ENCODE measurements around the gene ZRANB1. TPM values are rescaled to one million over a fixed set of nuclear protein-coding genes. Genes with fewer than 3 reads are reported as not detected.

The ZRANB1 gene
- total RNA-seq, 2 donors from 2014 or later: 26.0 to 26.9 TPM

- Histone ChIP-seq H3K27ac (ENCODE audit: low read depth, low read length) (no peak overlapping the region), H3K9ac (ENCODE audit: extremely low read depth, low read length, poor library complexity, severe bottlenecking) (no peak overlapping the region), H3K4me3 (ENCODE audit: low read length) (no peak overlapping the region), H3K9me3 (ENCODE audit: control insufficient read depth, low read length) (no peaks in the 10 kb centered on the region), H3K27me3 (ENCODE audit: control insufficient read depth, insufficient read depth, low read length, poor library complexity, severe bottlenecking) (no peaks in the 10 kb centered on the region), H3K4me1 (ENCODE audit: control insufficient read depth, insufficient read depth, low read length) (no peaks in the 10 kb centered on the region), H3K36me3 (ENCODE audit: control insufficient read depth, insufficient read depth, low read length) (peaks cover 80% of the 10 kb centered on the region)
- H3K36me3 Mint-ChIP-seq (ENCODE audit: low read depth): peaks cover 59% of the 10 kb centered on the region
- WGBS, 2 experiments (ENCODE audit: insufficient coverage in 1 of 2, insufficient read length in 1 of 2): 83 to 95% methylated on average over 1 to 2 of the region's 2 CpGs
- TF ChIP-seq CTCF (conservative IDR thresholded peaks at IDR 0.05): no peak
- H3K27ac Mint-ChIP-seq: no peak overlapping the region
- no peak for DNase-seq
- no peak overlapping the region for H3K4me3 Mint-ChIP-seq
- H3K27me3 Mint-ChIP-seq (ENCODE audit: insufficient read depth): no peaks in the 10 kb centered on the region
- no peaks in the 10 kb centered on the region for H3K9me3 Mint-ChIP-seq
- peaks cover 4% of the 10 kb centered on the region for H3K4me1 Mint-ChIP-seq
Observed at GRCh38 chr10:124971276-124971675, 29.4 kb downstream of the ZRANB1 start.

GRCh38 chr10:124972637-124973036 is 30.7 kb downstream of the ZRANB1 start:
- Histone ChIP-seq H3K9me3 (ENCODE audit: control insufficient read depth, low read length) (no peaks in the 10 kb centered on the region), H3K4me1 (ENCODE audit: control insufficient read depth, insufficient read depth, low read length) (no peaks in the 10 kb centered on the region), H3K9ac (ENCODE audit: extremely low read depth, low read length, poor library complexity, severe bottlenecking) (no peak overlapping the region), H3K27me3 (ENCODE audit: control insufficient read depth, insufficient read depth, low read length, poor library complexity, severe bottlenecking) (no peaks in the 10 kb centered on the region), H3K36me3 (ENCODE audit: control insufficient read depth, insufficient read depth, low read length) (peaks cover 68% of the 10 kb centered on the region), H3K4me3 (ENCODE audit: low read length) (no peak overlapping the region), H3K27ac (ENCODE audit: low read depth, low read length) (no peak overlapping the region)
- Mint-ChIP-seq H3K9me3 (no peaks in the 10 kb centered on the region), H3K4me1 (no peaks in the 10 kb centered on the region), H3K36me3 (ENCODE audit: low read depth) (peaks cover 50% of the 10 kb centered on the region), H3K4me3 (no peak overlapping the region), H3K27me3 (ENCODE audit: insufficient read depth) (no peaks in the 10 kb centered on the region), H3K27ac (no peak overlapping the region)
- no peak for TF ChIP-seq CTCF (conservative IDR thresholded peaks at IDR 0.05)
- WGBS, 2 experiments (ENCODE audit: insufficient coverage in 1 of 2, insufficient read length in 1 of 2): 93 to 96% methylated on average over 4 to 7 of the region's 7 CpGs
- DNase-seq: no peak

GRCh38 chr10:124974131-124974530 is 32.2 kb downstream of the ZRANB1 start:
- Mint-ChIP-seq H3K4me1 (no peaks in the 10 kb centered on the region), H3K9me3 (no peaks in the 10 kb centered on the region), H3K36me3 (ENCODE audit: low read depth) (peaks cover 40% of the 10 kb centered on the region), H3K4me3 (no peak overlapping the region), H3K27me3 (ENCODE audit: insufficient read depth) (no peaks in the 10 kb centered on the region), H3K27ac (no peak overlapping the region)
- H3K4me1 ChIP-seq (ENCODE audit: control insufficient read depth, insufficient read depth, low read length): no peaks in the 10 kb centered on the region
- no peak overlapping the region for H3K27ac ChIP-seq (ENCODE audit: low read depth, low read length)
- no peak for DNase-seq
- no peak for TF ChIP-seq CTCF (conservative IDR thresholded peaks at IDR 0.05)
- no peak overlapping the region for H3K9ac ChIP-seq (ENCODE audit: extremely low read depth, low read length, poor library complexity, severe bottlenecking)
- H3K9me3 ChIP-seq (ENCODE audit: control insufficient read depth, low read length): no peaks in the 10 kb centered on the region
- WGBS, 2 experiments (ENCODE audit: insufficient coverage in 1 of 2, insufficient read length in 1 of 2): 94 to 98% methylated on average over 4 to 5 of the region's 5 CpGs
- H3K27me3 ChIP-seq (ENCODE audit: control insufficient read depth, insufficient read depth, low read length, poor library complexity, severe bottlenecking): no peaks in the 10 kb centered on the region
- H3K36me3 ChIP-seq (ENCODE audit: control insufficient read depth, insufficient read depth, low read length): peaks cover 61% of the 10 kb centered on the region
- H3K4me3 ChIP-seq (ENCODE audit: low read length): no peak overlapping the region
